ENCODE results near the gene KRT79.

KRT79 gene

DNA sequence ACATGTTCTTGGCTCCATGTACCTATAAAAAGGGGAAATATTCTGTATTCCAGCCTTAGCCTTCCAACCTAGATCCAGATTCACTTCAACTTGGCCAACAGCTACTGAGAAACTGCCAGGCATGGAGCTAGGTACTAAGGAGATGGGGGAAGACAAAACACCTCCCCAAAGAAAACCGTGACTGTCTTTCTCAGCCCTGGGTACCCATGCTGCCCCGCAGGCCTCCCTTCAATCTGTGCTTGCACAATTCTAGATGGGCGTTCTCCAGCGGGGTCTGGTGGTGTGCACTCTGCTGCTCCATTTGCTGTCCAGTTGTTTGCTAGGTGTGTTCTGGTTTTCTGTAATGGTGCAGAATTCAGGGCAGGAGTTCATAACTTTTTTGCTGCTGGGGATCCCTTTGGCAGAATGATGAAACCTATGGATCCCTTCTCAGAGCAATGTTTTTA is 19.4 kb downstream of the KRT79 start:
- no peak for DNase-seq (ENCODE audit: low read depth in 1 of 2, low spot score in 1 of 2)
- Histone ChIP-seq H3K4me3 (replicated peaks; ENCODE audit: insufficient read depth, low read length) (no peak overlapping the region), H3K27ac (replicated peaks) (no peak overlapping the region), H3K27me3 (ENCODE audit: insufficient read depth, poor library complexity, severe bottlenecking) (no peaks in the 10 kb centered on the region)
- TF ChIP-seq, protein P1, sequence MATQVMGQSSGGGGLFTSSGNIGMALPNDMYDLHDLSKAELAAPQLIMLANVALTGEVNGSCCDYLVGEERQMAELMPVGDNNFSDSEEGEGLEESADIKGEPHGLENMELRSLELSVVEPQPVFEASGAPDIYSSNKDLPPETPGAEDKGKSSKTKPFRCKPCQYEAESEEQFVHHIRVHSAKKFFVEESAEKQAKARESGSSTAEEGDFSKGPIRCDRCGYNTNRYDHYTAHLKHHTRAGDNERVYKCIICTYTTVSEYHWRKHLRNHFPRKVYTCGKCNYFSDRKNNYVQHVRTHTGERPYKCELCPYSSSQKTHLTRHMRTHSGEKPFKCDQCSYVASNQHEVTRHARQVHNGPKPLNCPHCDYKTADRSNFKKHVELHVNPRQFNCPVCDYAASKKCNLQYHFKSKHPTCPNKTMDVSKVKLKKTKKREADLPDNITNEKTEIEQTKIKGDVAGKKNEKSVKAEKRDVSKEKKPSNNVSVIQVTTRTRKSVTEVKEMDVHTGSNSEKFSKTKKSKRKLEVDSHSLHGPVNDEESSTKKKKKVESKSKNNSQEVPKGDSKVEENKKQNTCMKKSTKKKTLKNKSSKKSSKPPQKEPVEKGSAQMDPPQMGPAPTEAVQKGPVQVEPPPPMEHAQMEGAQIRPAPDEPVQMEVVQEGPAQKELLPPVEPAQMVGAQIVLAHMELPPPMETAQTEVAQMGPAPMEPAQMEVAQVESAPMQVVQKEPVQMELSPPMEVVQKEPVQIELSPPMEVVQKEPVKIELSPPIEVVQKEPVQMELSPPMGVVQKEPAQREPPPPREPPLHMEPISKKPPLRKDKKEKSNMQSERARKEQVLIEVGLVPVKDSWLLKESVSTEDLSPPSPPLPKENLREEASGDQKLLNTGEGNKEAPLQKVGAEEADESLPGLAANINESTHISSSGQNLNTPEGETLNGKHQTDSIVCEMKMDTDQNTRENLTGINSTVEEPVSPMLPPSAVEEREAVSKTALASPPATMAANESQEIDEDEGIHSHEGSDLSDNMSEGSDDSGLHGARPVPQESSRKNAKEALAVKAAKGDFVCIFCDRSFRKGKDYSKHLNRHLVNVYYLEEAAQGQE (IDR thresholded peaks at IDR 0.05; ENCODE audit: insufficient replicate concordance, low read depth), result no peak
- TF ChIP-seq POLR2AphosphoS5 (IDR thresholded peaks at IDR 0.05; ENCODE audit: low read depth), result no peak
- no peak for TF ChIP-seq GABPA (IDR thresholded peaks at IDR 0.05; ENCODE audit: low read depth)
- TF ChIP-seq, protein P2, sequence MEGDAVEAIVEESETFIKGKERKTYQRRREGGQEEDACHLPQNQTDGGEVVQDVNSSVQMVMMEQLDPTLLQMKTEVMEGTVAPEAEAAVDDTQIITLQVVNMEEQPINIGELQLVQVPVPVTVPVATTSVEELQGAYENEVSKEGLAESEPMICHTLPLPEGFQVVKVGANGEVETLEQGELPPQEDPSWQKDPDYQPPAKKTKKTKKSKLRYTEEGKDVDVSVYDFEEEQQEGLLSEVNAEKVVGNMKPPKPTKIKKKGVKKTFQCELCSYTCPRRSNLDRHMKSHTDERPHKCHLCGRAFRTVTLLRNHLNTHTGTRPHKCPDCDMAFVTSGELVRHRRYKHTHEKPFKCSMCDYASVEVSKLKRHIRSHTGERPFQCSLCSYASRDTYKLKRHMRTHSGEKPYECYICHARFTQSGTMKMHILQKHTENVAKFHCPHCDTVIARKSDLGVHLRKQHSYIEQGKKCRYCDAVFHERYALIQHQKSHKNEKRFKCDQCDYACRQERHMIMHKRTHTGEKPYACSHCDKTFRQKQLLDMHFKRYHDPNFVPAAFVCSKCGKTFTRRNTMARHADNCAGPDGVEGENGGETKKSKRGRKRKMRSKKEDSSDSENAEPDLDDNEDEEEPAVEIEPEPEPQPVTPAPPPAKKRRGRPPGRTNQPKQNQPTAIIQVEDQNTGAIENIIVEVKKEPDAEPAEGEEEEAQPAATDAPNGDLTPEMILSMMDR (IDR thresholded peaks at IDR 0.05; ENCODE audit: insufficient read depth, low read length), result no peak
- no peak for TF ChIP-seq SPI1 (IDR thresholded peaks at IDR 0.05; ENCODE audit: borderline replicate concordance, low read depth)

DNA sequence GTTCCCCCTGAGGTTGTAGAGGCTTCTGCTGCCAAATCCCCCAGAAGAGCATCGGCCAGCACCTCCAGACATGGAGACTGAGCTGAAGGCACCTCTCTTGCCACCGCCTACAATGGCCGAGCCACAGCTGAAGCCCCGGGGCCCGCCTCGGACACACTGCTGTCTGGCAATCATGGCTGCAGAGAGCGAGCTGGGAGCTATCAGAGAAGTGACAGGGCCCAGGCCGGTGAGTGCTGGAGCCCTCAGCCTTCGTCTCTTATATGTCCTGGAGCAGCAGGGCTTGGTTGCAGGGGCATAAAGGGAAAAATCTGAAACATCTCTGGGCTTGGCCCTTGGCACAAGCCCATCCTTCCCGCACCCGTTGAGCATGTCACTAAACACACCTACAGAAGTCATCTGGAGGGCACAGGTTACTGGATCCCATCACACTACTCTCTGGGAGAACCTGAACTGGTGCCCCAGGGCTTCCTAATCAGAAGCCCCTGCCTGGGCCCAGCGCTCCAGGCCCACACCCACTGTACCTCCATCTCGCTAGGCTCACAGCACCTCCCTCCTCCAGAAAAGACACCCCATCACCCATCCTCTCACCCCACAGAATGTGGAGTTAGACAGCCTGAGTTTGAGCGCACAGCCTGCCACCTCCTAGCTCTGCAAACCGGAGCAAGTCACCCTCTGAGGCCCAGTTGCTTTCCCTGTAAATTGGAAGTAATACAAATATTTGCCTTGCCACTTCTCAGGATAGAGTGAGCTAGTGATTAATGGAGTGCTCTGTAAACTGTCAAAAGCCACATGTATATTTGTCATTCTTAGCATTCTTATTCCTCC is 20.0 kb downstream of the KRT79 start, which contains the start of gene KRT4:
TSS of gene KRT4 (minus strand) at position 232 of the 825 bp plus-strand sequence. CDS start at position 174, 58 bp downstream.
- Histone ChIP-seq H3K27ac (replicated peaks) (no peak within 1 kb of the TSS), H3K27me3 (ENCODE audit: insufficient read depth, poor library complexity, severe bottlenecking) (no peaks in the 10 kb centered on the region), H3K4me3 (replicated peaks; ENCODE audit: insufficient read depth, low read length) (no peak within 1 kb of the TSS)
- TF ChIP-seq, protein P1 (IDR thresholded peaks at IDR 0.05; ENCODE audit: insufficient replicate concordance, low read depth), result no peak
- TF ChIP-seq GABPA (IDR thresholded peaks at IDR 0.05; ENCODE audit: low read depth) (no peak), POLR2AphosphoS5 (IDR thresholded peaks at IDR 0.05; ENCODE audit: low read depth) (no peak), SPI1 (IDR thresholded peaks at IDR 0.05; ENCODE audit: borderline replicate concordance, low read depth) (no peak)
- TF ChIP-seq, protein P2 (IDR thresholded peaks at IDR 0.05; ENCODE audit: insufficient read depth, low read length), result no peak
- no peak for DNase-seq (ENCODE audit: low read depth in 1 of 2, low spot score in 1 of 2)

DNA sequence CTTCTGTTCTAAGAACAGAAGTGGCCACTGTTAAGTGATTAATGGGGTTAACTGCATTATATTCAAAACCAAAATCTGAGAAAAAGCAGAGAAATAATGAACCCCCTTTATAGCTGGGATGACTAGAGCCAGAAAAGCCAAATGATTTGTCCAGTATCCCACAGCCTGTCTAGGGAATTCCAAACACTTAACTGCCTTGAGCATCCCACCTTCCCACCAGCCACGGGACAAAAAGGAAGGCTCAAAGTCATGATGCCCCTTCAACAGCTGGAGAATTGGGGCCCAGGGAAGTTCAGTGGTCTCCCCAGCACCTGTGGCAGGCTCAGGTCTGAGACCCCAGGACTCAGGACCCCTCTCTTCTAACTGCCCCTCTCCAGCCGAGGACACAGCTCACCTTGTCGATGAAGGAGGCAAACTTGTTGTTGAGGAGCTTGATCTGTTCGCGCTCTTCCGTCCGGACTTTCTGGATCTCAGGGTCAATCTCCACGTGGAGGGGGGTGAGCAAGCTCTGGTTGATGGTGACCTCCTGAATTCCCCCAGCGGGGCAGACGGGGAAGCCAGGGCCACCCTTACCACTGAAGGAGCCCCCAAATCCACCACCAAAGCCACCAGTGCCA is 20.8 kb downstream of the KRT79 start:
- no peak for DNase-seq (ENCODE audit: low read depth in 1 of 2, low spot score in 1 of 2)
- H3K27ac ChIP-seq (replicated peaks), result no peak overlapping the region
- H3K4me3 ChIP-seq (replicated peaks; ENCODE audit: insufficient read depth, low read length), result no peak overlapping the region
- H3K27me3 ChIP-seq (ENCODE audit: insufficient read depth, poor library complexity, severe bottlenecking), result no peaks in the 10 kb centered on the region
- TF ChIP-seq POLR2AphosphoS5 (IDR thresholded peaks at IDR 0.05; ENCODE audit: low read depth) (no peak), SPI1 (IDR thresholded peaks at IDR 0.05; ENCODE audit: borderline replicate concordance, low read depth) (no peak)
- TF ChIP-seq, protein P1 (IDR thresholded peaks at IDR 0.05; ENCODE audit: insufficient replicate concordance, low read depth), result no peak
